GM10266 (cell line): ENCODE data around the gene KRT86.

Experiments
- DNase-seq: peaks from one replicate; pipeline ENCODE4 v3.0.0; 2012; ENCODE audit errors: extremely low spot score
- CTCF ChIP-seq: IDR thresholded peaks from 2 replicates; pipeline ENCODE4 v1.5.1; 2012; ENCODE audit warnings: mild to moderate bottlenecking, low read depth; ENCODE audit not compliant: control insufficient read depth, insufficient read depth; ENCODE audit errors: missing control alignments

The KRT86 gene

DNA sequence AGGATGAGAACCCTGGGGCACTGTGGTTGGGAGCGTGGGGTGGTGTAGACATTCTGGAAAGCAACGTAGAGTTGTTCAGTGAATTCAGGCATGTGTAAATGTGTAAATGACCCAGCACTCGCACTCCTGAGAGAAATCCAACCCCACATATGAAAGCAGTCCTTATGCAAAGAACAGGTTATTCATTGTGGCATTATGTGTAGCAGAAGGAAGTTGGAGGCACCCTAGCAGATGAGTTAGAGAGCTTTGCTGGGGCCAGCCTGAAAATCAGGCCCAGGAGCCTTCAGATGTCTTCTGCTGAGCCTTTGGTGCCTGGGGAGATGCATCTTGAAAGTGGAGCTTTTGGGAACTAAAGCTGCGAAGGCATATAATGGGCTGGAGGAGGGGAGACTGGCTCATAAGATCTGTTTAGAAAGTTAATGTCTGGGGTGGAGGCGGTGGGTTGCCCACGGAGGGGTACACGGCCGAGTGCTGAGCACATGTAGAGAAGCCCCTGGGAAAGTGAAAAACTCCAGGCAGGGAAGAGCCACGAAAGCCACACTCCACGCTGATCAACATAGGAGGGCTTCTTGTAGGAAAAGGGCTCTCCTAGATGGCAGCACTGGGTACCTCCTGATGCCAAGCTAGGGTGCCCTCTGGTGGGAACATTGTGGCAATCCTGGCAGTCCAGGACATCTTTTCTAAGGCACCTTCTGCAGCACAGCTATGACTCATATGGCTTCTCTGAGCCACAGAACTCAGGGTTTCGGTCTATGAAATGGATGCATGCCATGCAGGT lies 52.8 kb downstream of the KRT86 start:
- peak; percentile 84 for TF ChIP-seq CTCF
- peak; percentile 80 for DNase-seq

GRCh38 chr12:52327830-52328500 lies 53.5 kb downstream of the KRT86 start:
- TF ChIP-seq CTCF, result no peak
- no peak for DNase-seq

DNA sequence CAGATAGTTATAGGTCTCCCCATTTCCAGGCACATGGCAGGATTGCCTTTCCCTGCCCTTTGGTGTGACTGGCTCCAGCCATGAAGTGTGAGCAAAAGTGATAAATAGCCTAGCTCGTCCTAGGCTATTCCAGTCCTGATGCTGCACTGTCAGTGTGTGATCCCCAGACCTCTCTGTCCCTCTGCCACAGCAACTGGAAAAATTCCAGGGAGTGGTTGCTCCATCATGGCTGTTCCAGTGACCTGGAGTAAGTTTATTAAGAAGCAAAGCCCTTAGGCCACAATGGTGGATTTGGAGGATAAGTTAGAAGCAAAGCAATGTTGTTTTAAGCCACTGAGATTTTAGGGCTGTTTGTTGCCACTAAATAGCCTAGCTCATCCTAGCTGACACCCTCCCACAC lies 56.6 kb downstream of the KRT86 start:
- DNase-seq, result no peak
- no peak for TF ChIP-seq CTCF

- no peak for DNase-seq
- TF ChIP-seq CTCF, result no peak
Observed at GRCh38 chr12:52331833-52332232, 57.4 kb downstream of the KRT86 start.

DNA sequence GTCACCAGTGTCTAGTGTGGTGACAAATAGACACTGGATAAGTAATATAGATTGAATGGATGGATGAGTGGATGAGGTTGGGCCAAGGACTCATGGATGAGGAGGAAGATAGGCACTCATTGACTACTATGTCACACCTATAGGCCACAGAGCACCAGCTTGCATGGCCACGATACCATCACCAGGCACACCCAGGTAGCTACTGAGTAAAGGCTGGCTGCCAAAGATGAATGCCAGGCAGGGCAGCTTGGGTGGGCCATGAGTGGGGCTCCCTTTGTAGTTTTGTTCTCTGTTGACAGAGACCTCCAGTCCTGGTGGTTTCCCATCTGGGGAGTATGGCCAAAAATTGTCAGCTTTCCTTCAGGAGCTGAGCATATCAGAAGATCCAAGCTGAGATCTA lies 57.9 kb downstream of the KRT86 start:
- TF ChIP-seq CTCF, result no peak
- no peak for DNase-seq

GRCh38 chr12:52333321-52333720 lies 58.9 kb downstream of the KRT86 start:
- no peak for TF ChIP-seq CTCF
- no peak for DNase-seq

- TF ChIP-seq CTCF, result no peak
- no peak for DNase-seq
Observed at GRCh38 chr12:52334185-52334584, 59.7 kb downstream of the KRT86 start.
